NK-92 treated with Interleukin-12 subunit alpha and Interleukin-12 subunit beta, amount 100 ng/mL, for 24 hours (cell line): ENCODE measurements around the gene CTSD.

Experiments
- DNase-seq: peaks from one replicate; lab custom pipeline; 2025; lab: John Stamatoyannopoulos, UW

Gene CTSD

GRCh38 chr11:1782831-1783724, 19.4 kb upstream of the CTSD start:
- no peak for DNase-seq

GRCh38 chr11:1782031-1782590, 18.4 kb upstream of the CTSD start:
- no peak for DNase-seq

GRCh38 chr11:1781593-1781975, 17.9 kb upstream of the CTSD start:
- no peak for DNase-seq

GRCh38 chr11:1780700-1781592, 17.2 kb upstream of the CTSD start:
- DNase-seq = no peak

GRCh38 chr11:1779806-1780699, 16.3 kb upstream of the CTSD start:
- DNase-seq = no peak

GRCh38 chr11:1779034-1779805, 15.5 kb upstream of the CTSD start:
- DNase-seq = no peak

- no peak for DNase-seq
These were observed 14.6 kb upstream of the CTSD start for GRCh38 chr11:1778141-1778911.

- peak; percentile 61 for DNase-seq
These were observed 14.0 kb upstream of the CTSD start for GRCh38 chr11:1777737-1778136.

GRCh38 chr11:1776944-1777715, 13.4 kb upstream of the CTSD start:
- no peak for DNase-seq

- DNase-seq = no peak
These were observed 12.7 kb upstream of the CTSD start for GRCh38 chr11:1776331-1776851.

GRCh38 chr11:1774886-1775285, 11.2 kb upstream of the CTSD start:
- no peak for DNase-seq

- no peak for DNase-seq
These were observed 10.3 kb upstream of the CTSD start for GRCh38 chr11:1773994-1774550.

- DNase-seq = no peak
These were observed 9.6 kb upstream of the CTSD start for GRCh38 chr11:1773131-1773993.

- peak; percentile 89 for DNase-seq
These were observed 8.8 kb upstream of the CTSD start for GRCh38 chr11:1772270-1773130.

- DNase-seq = peak; percentile 71
These were observed 8.0 kb upstream of the CTSD start for GRCh38 chr11:1771700-1772099.

- DNase-seq = no peak
These were observed 7.5 kb upstream of the CTSD start for GRCh38 chr11:1771273-1771672.

GRCh38 chr11:1770528-1770927, 6.8 kb upstream of the CTSD start:
- DNase-seq = peak; percentile 35
